Esophagus squamous epithelium (tissue), 5 donors: Measurements from ENCODE around the gene ZNF80. TPM values are rescaled to one million over a fixed set of nuclear protein-coding genes. Genes with fewer than 3 reads are reported as not detected.
"Not testable (repeated sequence)": the region's sequence is repeated elsewhere in the genome, so short reads cannot be mapped to it uniquely, and the experiment has no call there.

ENCODE experiments used
- DNase-seq: peaks from one replicate; lab custom pipeline; 2025; lab: John Stamatoyannopoulos, UW
- H3K27ac ChIP-seq, 4 donors: fragments of 200-600 bp; sonication (generic); one replicate each; pipeline ENCODE4 v1.5.1; 2016 to 2019; ENCODE audit warnings: mild to moderate bottlenecking in 1 of 4
- H3K27me3 ChIP-seq, 4 donors: fragments of 200-600 bp; sonication (generic); 1 replicate in 3 of 4; 2 replicates in 1 of 4; pipeline versions ENCODE4 v1.5.1 to v1.6.0; 2017 to 2021; ENCODE audit warnings: antibody characterized with exemption in 1 of 4
- H3K36me3 ChIP-seq, 3 donors: fragments of 200-600 bp; sonication (generic); one replicate each; pipeline ENCODE4 v1.5.1; 2016 to 2019
- H3K4me1 ChIP-seq, 3 donors: fragments of 200-600 bp; sonication (generic); one replicate each; pipeline ENCODE4 v1.5.1; 2017 to 2019
- H3K4me3 ChIP-seq, 4 donors: fragments of 200-600 bp; sonication (generic); 1 replicate in 3 of 4; 2 replicates in 1 of 4; pipeline ENCODE4 v1.5.1; 2016 to 2019; ENCODE audit warnings: mild to moderate bottlenecking in 2 of 4, moderate library complexity in 1 of 4
- H3K9me3 ChIP-seq, 3 donors: fragments of 200-600 bp; sonication (generic); one replicate each; pipeline ENCODE4 v1.5.1; 2016 to 2019
- CTCF ChIP-seq, 6 experiments: fragments of 450-650 bp in 4 of 6; fragments of 200-600 bp in 2 of 6; sonication (generic) in 2 of 6; IDR thresholded peaks; one replicate each; pipeline ENCODE4 v1.5.1; 2016 to 2019; ENCODE audit warnings: antibody characterized with exemption in 6 of 6, mild to moderate bottlenecking in 4 of 6, moderate library complexity in 4 of 6
- POLR2A ChIP-seq, 4 donors: fragments of 450-650 bp; IDR thresholded peaks; one replicate each; pipeline ENCODE4 v1.6.1; 2017; ENCODE audit warnings: antibody characterized with exemption in 4 of 4, mild to moderate bottlenecking in 4 of 4, moderate library complexity in 3 of 4
- WGBS, 2 donors: methylation state at CpG; one replicate each; pipeline ENCODE4 v1.1.5; 2018; 5-methylcytosine and 5-hydroxymethylcytosine counted together
- intact Hi-C: fragments of 100-400 bp; cut with DNase I; formaldehyde crosslinking; loops from one replicate; pipeline ENCODE4 v1.15.0; 2022
- total RNA-seq, 4 donors: library from RNA; depleted of rRNA; stranded (reverse); fragments of >200 nt; gene quantifications; one replicate each; pipeline ENCODE4 v1.1.0, GENCODE V29; 2016
- donor health status: DM: yes; HTN: yes; CAD: no.

The ZNF80 gene
- total RNA-seq, 4 donors from 2014 or later: 0.38 TPM; not detected in 3

GRCh38 chr3:114252954-114253353, 15.6 kb upstream of the ZNF80 start:
- TF ChIP-seq CTCF (IDR thresholded peaks at IDR 0.05): no peak
- TF ChIP-seq POLR2A (IDR thresholded peaks at IDR 0.05): no peak
- H3K27me3 ChIP-seq: no peaks in the 10 kb centered on the region
- H3K4me1 ChIP-seq: no peaks in the 10 kb centered on the region
- DNase-seq: no peak
- no peak overlapping the region for H3K27ac ChIP-seq
- peaks cover 0 to under 1% (median 0%) of the 10 kb centered on the region in 3 donors for H3K9me3 ChIP-seq
- H3K36me3 ChIP-seq: no peaks in the 10 kb centered on the region
- intact Hi-C loops: no loop called here
- no peak overlapping the region for H3K4me3 ChIP-seq
- WGBS, 2 donors: 57 to 89% methylated on average over 1 of the region's 1 CpG

GRCh38 chr3:114242947-114243346, 5.6 kb upstream of the ZNF80 start:
- H3K9me3 ChIP-seq: peaks cover 0 to 9% (median 0%) of the 10 kb centered on the region in 3 donors
- H3K4me3 ChIP-seq: no peak overlapping the region
- H3K4me1 ChIP-seq: no peaks in the 10 kb centered on the region
- intact Hi-C loops: no loop called here
- no peak overlapping the region for H3K27ac ChIP-seq
- DNase-seq: no peak
- TF ChIP-seq CTCF (IDR thresholded peaks at IDR 0.05) (no peak), POLR2A (IDR thresholded peaks at IDR 0.05) (no peak)
- H3K27me3 ChIP-seq: no peaks in the 10 kb centered on the region
- H3K36me3 ChIP-seq: no peaks in the 10 kb centered on the region

- WGBS, 2 donors: 53 to 55% methylated on average over 2 of the region's 2 CpGs
- no peaks in the 10 kb centered on the region for H3K4me1 ChIP-seq
These were observed 3.9 kb upstream of the ZNF80 start for GRCh38 chr3:114241262-114241661.

GRCh38 chr3:114238146-114238785, 888 bp upstream of the ZNF80 start:
- H3K9me3 ChIP-seq, H3K4me1 ChIP-seq, intact Hi-C loops, H3K4me3 ChIP-seq, H3K36me3 ChIP-seq, H3K27me3 ChIP-seq, H3K27ac ChIP-seq, DNase-seq: not testable (repeated sequence)
- WGBS, 2 donors: 90 to 100% methylated on average over 5 to 6 of the region's 34 CpGs

More at GRCh38 chr3:114241262-114241661, 3.9 kb upstream of the ZNF80 start:
- no peak for DNase-seq
- TF ChIP-seq POLR2A (IDR thresholded peaks at IDR 0.05): no peak
- no peak for TF ChIP-seq CTCF (IDR thresholded peaks at IDR 0.05)
- no peak overlapping the region for H3K4me3 ChIP-seq
- H3K27ac ChIP-seq: no peak overlapping the region
- H3K27me3 ChIP-seq: no peaks in the 10 kb centered on the region
- peaks cover 0 to 9% (median 0%) of the 10 kb centered on the region in 3 donors for H3K9me3 ChIP-seq
- intact Hi-C loops: no loop called here
- no peaks in the 10 kb centered on the region for H3K36me3 ChIP-seq

- Histone ChIP-seq H3K4me1 (no peaks in the 10 kb centered on the region), H3K36me3 (no peaks in the 10 kb centered on the region), H3K27me3 (no peaks in the 10 kb centered on the region), H3K4me3 (no peak overlapping the region), H3K9me3 (no peaks in the 10 kb centered on the region), H3K27ac (no peak overlapping the region)
- no peak for TF ChIP-seq POLR2A (IDR thresholded peaks at IDR 0.05)
- no peak for TF ChIP-seq CTCF (IDR thresholded peaks at IDR 0.05)
- no peak for DNase-seq
- intact Hi-C loops: no loop called here
- 36 to 51% methylated on average over 3 of the region's 3 CpGs for WGBS, 2 donors
These were observed 1.9 kb downstream of the ZNF80 start for GRCh38 chr3:114235431-114235830.
